ENCODE measurements around the gene TMEM255B. TPM values are rescaled to one million over a fixed set of nuclear protein-coding genes. Genes with fewer than 3 reads are reported as not detected.

The TMEM255B gene
- total and polyA plus RNA-seq, 5 donors from 2014 or later, result 0.02 to 1.3 (median 0.11) TPM; not detected in 1

DNA sequence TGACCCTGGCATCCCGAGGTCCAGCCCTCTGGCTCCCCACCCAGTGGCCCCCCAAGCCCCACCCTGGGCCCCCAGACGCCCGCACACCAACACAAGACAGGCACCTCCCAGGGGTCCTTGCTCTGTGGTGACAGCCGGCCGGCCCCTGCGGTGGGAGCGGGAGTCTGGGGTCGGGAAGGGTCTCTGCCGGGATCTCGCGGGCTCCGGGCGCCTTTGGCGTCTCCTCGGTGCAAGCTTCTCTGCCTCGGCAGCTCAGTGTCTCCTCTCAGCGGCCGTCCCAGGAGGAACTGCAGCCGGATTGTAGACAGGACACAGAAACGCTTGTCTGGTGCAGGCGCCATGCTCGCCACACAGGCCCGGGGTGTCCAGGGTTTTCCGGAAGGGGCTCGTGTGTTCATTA is 43.7 kb downstream of the TMEM255B start:
- Mint-ChIP-seq H3K27ac (no peak overlapping the region), H3K4me3 (no peak overlapping the region), H3K36me3 (no peaks in the 10 kb centered on the region), H3K4me1 (no peaks in the 10 kb centered on the region), H3K27me3 (no peaks in the 10 kb centered on the region), H3K9me3 (peaks cover 0 to 2% (median 0%) of the 10 kb centered on the region in 7 donors)
- Histone ChIP-seq H3K27ac (ENCODE audit: insufficient read depth, low read length, poor library complexity, severe bottlenecking) (no peak overlapping the region), H3K9me3 (ENCODE audit: control insufficient read depth in 2 of 2, low read length in 2 of 2) (peaks cover 0 to 2% of the 10 kb centered on the region in 2 experiments), H3K4me1 (ENCODE audit: control insufficient read depth, insufficient read depth, low read length, poor library complexity, severe bottlenecking) (no peaks in the 10 kb centered on the region), H3K36me3 (ENCODE audit: control insufficient read depth, insufficient read depth, low read length) (no peaks in the 10 kb centered on the region), H3K4me3 (ENCODE audit: low read depth, low read length) (no peak overlapping the region), H3K27me3 (ENCODE audit: control insufficient read depth, insufficient read depth, low read length) (no peaks in the 10 kb centered on the region)
- no peak for DNase-seq
- ATAC-seq (ENCODE audit: low read depth in 2 of 2), result no peak

DNA sequence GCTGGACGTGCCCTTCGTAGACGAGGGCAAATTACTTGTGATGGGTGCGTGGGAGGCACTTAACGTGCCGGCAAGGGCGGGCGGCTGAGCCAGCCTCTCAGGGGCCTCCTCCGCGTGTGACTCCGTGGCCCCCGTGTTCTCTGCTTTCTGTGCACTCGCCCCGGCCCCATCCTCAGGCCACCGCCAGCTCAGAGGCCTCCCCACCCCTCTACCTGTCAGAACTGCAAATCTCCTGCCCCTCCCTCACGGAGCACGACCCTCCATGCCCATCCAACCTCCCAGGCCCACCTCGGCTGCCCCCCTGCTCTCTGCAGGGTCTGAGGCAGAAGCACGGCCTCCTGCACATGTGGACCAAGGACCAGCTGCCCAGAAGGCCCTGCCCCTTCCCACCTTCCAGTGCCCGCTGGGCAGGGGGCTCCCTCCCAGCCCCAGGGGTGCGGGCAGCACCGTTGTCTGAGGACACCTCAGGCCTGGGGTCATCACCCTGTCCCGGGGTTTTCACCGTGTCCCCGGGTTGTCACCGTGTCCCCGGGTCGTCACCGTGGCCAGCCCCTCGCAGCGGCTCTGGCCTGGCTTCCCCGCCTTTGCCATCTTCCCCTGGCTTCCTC is 44.5 kb downstream of the TMEM255B start:
- no peaks in the 10 kb centered on the region for H3K4me1 ChIP-seq (ENCODE audit: control insufficient read depth, insufficient read depth, low read length, poor library complexity, severe bottlenecking)
- ATAC-seq (ENCODE audit: low read depth in 2 of 2) (no peak), DNase-seq (no peak)
- H3K9me3 ChIP-seq (ENCODE audit: control insufficient read depth in 2 of 2, low read length in 2 of 2), result peaks cover 4 to 8% of the 10 kb centered on the region in 2 experiments
- H3K4me1 Mint-ChIP-seq, result no peaks in the 10 kb centered on the region
- H3K27ac Mint-ChIP-seq, result no peak overlapping the region
- H3K9me3 Mint-ChIP-seq, result peaks cover 0 to 7% (median 1%) of the 10 kb centered on the region in 7 donors
- no peaks in the 10 kb centered on the region for H3K36me3 ChIP-seq (ENCODE audit: control insufficient read depth, insufficient read depth, low read length)
- H3K36me3 Mint-ChIP-seq, result no peaks in the 10 kb centered on the region
- no peak overlapping the region for H3K4me3 Mint-ChIP-seq
- no peak overlapping the region for H3K4me3 ChIP-seq (ENCODE audit: low read depth, low read length)
- no peaks in the 10 kb centered on the region for H3K27me3 Mint-ChIP-seq
- no peaks in the 10 kb centered on the region for H3K27me3 ChIP-seq (ENCODE audit: control insufficient read depth, insufficient read depth, low read length)
- H3K27ac ChIP-seq (ENCODE audit: insufficient read depth, low read length, poor library complexity, severe bottlenecking), result no peak overlapping the region

DNA sequence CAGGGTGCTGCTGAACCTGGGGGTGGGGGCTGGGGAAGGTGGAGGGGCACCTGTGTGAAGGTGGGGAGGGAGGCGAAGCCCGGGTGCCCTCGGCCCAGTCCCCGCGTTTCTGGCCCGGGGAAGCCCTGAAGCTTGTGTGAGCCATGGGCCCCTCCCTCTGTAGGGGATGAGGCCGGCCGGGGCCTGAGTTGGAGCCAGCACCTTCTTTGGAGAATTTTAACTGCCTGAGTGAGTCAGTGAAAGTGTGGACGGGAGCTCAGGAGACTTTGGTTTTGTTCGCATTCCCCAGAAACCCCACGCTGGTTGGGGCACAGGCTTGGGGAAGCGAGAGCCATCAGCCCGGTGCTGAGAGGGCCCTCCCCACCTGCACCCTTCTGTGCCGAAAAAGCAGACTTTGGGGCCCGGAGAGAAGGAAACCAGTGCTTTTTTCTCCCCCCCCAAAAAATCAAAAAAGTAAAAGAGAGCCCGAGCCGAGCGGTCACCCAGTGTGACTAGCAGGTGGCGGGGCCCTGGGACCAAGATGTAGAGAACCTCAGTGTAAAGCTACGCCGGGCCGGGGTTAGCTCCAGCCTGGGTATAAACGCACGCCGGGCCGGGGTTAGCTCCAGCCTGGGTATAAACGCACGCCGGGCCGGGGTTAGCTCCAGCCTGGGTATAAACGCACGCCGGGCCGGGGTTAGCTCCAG is 45.1 kb downstream of the TMEM255B start:
- H3K9me3 Mint-ChIP-seq, result peaks cover 0 to 10% (median 1%) of the 10 kb centered on the region in 7 donors
- H3K9me3 ChIP-seq (ENCODE audit: control insufficient read depth in 2 of 2, low read length in 2 of 2), result peaks cover 5 to 13% of the 10 kb centered on the region in 2 experiments
- ATAC-seq (ENCODE audit: low read depth in 2 of 2) (no peak), DNase-seq (no peak)
- H3K27ac Mint-ChIP-seq, result no peak overlapping the region
- H3K27ac ChIP-seq (ENCODE audit: insufficient read depth, low read length, poor library complexity, severe bottlenecking), result no peak overlapping the region
- no peaks in the 10 kb centered on the region for H3K4me1 Mint-ChIP-seq
- no peaks in the 10 kb centered on the region for H3K27me3 ChIP-seq (ENCODE audit: control insufficient read depth, insufficient read depth, low read length)
- no peaks in the 10 kb centered on the region for H3K36me3 ChIP-seq (ENCODE audit: control insufficient read depth, insufficient read depth, low read length)
- H3K4me1 ChIP-seq (ENCODE audit: control insufficient read depth, insufficient read depth, low read length, poor library complexity, severe bottlenecking), result no peaks in the 10 kb centered on the region
- H3K27me3 Mint-ChIP-seq, result no peaks in the 10 kb centered on the region
- no peak overlapping the region for H3K4me3 Mint-ChIP-seq
- H3K4me3 ChIP-seq (ENCODE audit: low read depth, low read length), result no peak overlapping the region
- no peaks in the 10 kb centered on the region for H3K36me3 Mint-ChIP-seq

DNA sequence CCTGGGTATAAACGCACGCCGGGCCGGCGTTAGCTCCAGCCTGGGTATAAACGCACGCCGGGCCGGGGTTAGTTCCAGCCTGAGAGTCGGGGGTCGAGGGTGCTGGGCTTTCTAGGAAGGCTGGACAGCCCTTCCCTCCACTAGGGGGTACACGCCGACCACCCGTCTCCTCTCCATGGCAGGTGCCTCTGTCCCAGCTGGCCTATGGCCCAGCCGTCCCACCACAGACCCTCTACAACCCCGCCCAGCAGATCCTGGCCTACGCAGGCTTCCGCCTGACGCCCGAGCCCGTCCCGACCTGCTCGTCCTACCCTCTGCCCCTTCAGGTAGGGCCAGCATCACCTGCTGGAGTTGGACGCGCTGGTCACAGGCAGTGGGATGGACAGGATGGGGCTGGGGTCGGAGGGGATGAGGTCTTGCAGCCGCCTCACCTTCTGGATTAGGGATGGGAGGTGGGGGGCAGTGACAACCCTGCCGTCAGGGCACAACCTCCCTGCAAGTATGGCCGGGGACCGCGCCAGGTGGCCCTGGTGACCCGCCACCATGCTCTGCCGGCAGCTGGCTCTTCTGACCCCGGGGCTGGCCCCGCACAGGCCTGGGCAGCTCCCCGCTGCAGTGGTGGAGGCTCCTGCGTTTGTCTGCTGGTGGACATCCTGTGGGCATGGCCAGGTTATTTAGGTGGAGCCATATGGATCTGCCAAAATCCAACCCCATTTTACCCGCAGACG is 45.8 kb downstream of the TMEM255B start:
- ATAC-seq (ENCODE audit: low read depth in 2 of 2), result no peak

DNA sequence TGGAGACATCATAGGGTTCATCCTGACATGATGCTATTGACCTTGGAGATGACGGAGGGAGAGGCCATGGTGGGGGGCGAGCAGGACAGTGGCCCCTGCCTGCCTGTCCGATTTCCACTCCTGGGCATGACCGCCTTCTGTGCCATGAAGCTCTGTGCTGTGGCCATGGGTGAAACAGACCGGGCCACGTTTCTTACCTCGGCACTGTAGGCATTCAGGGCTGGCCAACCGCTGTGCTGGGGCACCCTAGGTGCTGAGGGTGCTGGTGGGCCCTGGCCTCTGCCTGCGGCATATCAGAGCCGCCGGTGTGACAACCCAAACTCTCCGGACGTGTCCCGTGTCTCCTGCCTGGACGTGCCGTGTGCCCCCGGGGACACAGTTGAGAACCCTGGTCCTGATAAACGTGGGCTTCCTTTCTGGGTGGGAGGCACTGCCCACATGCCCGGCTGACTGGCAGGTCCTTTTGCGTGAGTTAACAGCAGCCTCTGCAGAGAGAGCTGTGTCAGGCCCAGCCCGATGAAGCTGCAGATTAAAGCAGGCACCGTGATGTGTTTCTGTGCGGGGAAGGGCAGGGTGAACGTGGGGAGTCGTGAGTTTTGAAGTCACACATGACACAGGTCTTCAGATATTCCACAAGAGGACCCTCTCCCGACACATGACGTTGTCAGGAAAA is 46.5 kb downstream of the TMEM255B start:
- H3K4me3 Mint-ChIP-seq, result no peak overlapping the region
- ATAC-seq (ENCODE audit: low read depth in 2 of 2) (no peak), DNase-seq (no peak)
- no peaks in the 10 kb centered on the region for H3K27me3 Mint-ChIP-seq
- peaks cover 5 to 19% of the 10 kb centered on the region in 2 experiments for H3K9me3 ChIP-seq (ENCODE audit: control insufficient read depth in 2 of 2, low read length in 2 of 2)
- peaks cover 0 to 13% (median 1%) of the 10 kb centered on the region in 7 donors for H3K9me3 Mint-ChIP-seq
- no peak overlapping the region for H3K27ac ChIP-seq (ENCODE audit: insufficient read depth, low read length, poor library complexity, severe bottlenecking)
- no peaks in the 10 kb centered on the region for H3K36me3 ChIP-seq (ENCODE audit: control insufficient read depth, insufficient read depth, low read length)
- H3K36me3 Mint-ChIP-seq, result no peaks in the 10 kb centered on the region
- H3K27ac Mint-ChIP-seq, result no peak overlapping the region
- no peaks in the 10 kb centered on the region for H3K4me1 ChIP-seq (ENCODE audit: control insufficient read depth, insufficient read depth, low read length, poor library complexity, severe bottlenecking)
- no peak overlapping the region for H3K4me3 ChIP-seq (ENCODE audit: low read depth, low read length)
- no peaks in the 10 kb centered on the region for H3K27me3 ChIP-seq (ENCODE audit: control insufficient read depth, insufficient read depth, low read length)
- no peaks in the 10 kb centered on the region for H3K4me1 Mint-ChIP-seq

More for the DNA sequence above, 45.8 kb downstream of the TMEM255B start:
- Histone ChIP-seq H3K27ac (ENCODE audit: insufficient read depth, low read length, poor library complexity, severe bottlenecking) (no peak overlapping the region), H3K4me1 (ENCODE audit: control insufficient read depth, insufficient read depth, low read length, poor library complexity, severe bottlenecking) (no peaks in the 10 kb centered on the region), H3K4me3 (ENCODE audit: low read depth, low read length) (no peak overlapping the region), H3K9me3 (ENCODE audit: control insufficient read depth in 2 of 2, low read length in 2 of 2) (peaks cover 5 to 18% of the 10 kb centered on the region in 2 experiments), H3K27me3 (ENCODE audit: control insufficient read depth, insufficient read depth, low read length) (no peaks in the 10 kb centered on the region), H3K36me3 (ENCODE audit: control insufficient read depth, insufficient read depth, low read length) (no peaks in the 10 kb centered on the region)
- H3K4me3 Mint-ChIP-seq, result no peak overlapping the region
- no peaks in the 10 kb centered on the region for H3K27me3 Mint-ChIP-seq
- H3K4me1 Mint-ChIP-seq, result no peaks in the 10 kb centered on the region
- H3K36me3 Mint-ChIP-seq, result no peaks in the 10 kb centered on the region
- DNase-seq, result no peak
- H3K27ac Mint-ChIP-seq, result no peak overlapping the region
- H3K9me3 Mint-ChIP-seq, result peaks cover 0 to 10% (median 1%) of the 10 kb centered on the region in 7 donors

DNA sequence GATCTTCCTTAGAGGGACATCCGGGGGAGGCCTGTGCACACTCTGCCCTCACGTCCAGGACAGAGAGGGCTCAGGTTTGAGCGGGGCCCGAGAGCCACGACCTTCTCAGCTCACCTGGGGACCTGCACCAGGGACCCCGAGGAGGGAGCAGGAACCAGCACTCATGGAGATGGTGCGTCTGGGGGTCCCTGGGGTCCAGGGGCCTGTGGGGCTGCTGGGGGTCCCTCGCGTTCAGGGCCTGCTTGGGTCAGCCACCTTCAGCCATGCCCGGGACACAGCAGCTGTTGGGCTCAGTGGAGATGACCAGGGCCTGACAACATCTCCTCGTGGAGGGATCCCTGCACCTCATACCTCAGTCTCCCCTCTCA is 47.1 kb downstream of the TMEM255B start:
- no peak overlapping the region for H3K27ac ChIP-seq (ENCODE audit: insufficient read depth, low read length, poor library complexity, severe bottlenecking)
- no peak overlapping the region for H3K27ac Mint-ChIP-seq
- ATAC-seq (ENCODE audit: low read depth in 2 of 2) (no peak), DNase-seq (no peak)
- no peaks in the 10 kb centered on the region for H3K4me1 ChIP-seq (ENCODE audit: control insufficient read depth, insufficient read depth, low read length, poor library complexity, severe bottlenecking)
- no peaks in the 10 kb centered on the region for H3K36me3 Mint-ChIP-seq
- H3K9me3 Mint-ChIP-seq, result peaks cover 0 to 13% (median 1%) of the 10 kb centered on the region in 7 donors
- peaks cover 5 to 19% of the 10 kb centered on the region in 2 experiments for H3K9me3 ChIP-seq (ENCODE audit: control insufficient read depth in 2 of 2, low read length in 2 of 2)
- H3K4me3 ChIP-seq (ENCODE audit: low read depth, low read length), result no peak overlapping the region
- H3K4me3 Mint-ChIP-seq, result no peak overlapping the region
- H3K27me3 Mint-ChIP-seq, result no peaks in the 10 kb centered on the region
- no peaks in the 10 kb centered on the region for H3K36me3 ChIP-seq (ENCODE audit: control insufficient read depth, insufficient read depth, low read length)
- H3K4me1 Mint-ChIP-seq, result no peaks in the 10 kb centered on the region
- no peaks in the 10 kb centered on the region for H3K27me3 ChIP-seq (ENCODE audit: control insufficient read depth, insufficient read depth, low read length)

DNA sequence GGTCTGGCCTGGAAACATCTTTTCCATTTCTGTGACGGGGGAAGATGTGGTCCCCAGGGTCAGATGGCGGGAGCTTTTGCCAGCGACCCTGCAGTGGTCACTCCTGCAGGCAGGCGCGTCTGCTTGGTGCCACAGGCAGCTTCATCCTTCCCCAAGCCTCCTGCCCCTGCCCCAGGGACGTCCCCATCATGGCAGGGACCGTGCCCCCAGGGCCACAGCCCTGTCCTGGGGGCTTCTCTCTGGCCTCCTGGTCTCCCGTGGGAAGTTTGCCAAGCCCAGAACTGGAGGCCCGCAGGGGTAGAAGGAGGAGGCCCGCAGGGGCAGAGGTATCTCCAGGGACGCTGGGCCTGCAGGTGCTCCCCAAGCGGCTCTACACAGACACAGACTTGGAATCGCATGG is 47.5 kb downstream of the TMEM255B start:
- H3K4me1 Mint-ChIP-seq, result no peaks in the 10 kb centered on the region
- H3K9me3 ChIP-seq (ENCODE audit: control insufficient read depth in 2 of 2, low read length in 2 of 2), result peaks cover 5 to 19% of the 10 kb centered on the region in 2 experiments
- DNase-seq (no peak), ATAC-seq (ENCODE audit: low read depth in 2 of 2) (no peak)
- H3K27me3 Mint-ChIP-seq, result no peaks in the 10 kb centered on the region
- H3K4me1 ChIP-seq (ENCODE audit: control insufficient read depth, insufficient read depth, low read length, poor library complexity, severe bottlenecking), result no peaks in the 10 kb centered on the region
- peaks cover 0 to 13% (median 1%) of the 10 kb centered on the region in 7 donors for H3K9me3 Mint-ChIP-seq
- no peaks in the 10 kb centered on the region for H3K36me3 ChIP-seq (ENCODE audit: control insufficient read depth, insufficient read depth, low read length)
- no peaks in the 10 kb centered on the region for H3K27me3 ChIP-seq (ENCODE audit: control insufficient read depth, insufficient read depth, low read length)
- no peak overlapping the region for H3K4me3 Mint-ChIP-seq
- H3K4me3 ChIP-seq (ENCODE audit: low read depth, low read length), result no peak overlapping the region
- H3K27ac Mint-ChIP-seq, result no peak overlapping the region
- no peaks in the 10 kb centered on the region for H3K36me3 Mint-ChIP-seq
- H3K27ac ChIP-seq (ENCODE audit: insufficient read depth, low read length, poor library complexity, severe bottlenecking), result no peak overlapping the region
